Endothelial cell (in vitro differentiated cells): ENCODE data around the gene SBF1. TPM values are rescaled to one million over a fixed set of nuclear protein-coding genes. Genes with fewer than 3 reads are reported as not detected.
"Not testable (repeated sequence)": the region's sequence is repeated elsewhere in the genome, so short reads cannot be mapped to it uniquely, and the experiment has no call there.

Experiments
- DNase-seq: peaks from one replicate; pipeline ENCODE4 v3.0.0; 2021; ENCODE audit warnings: low spot score
- H3K27ac Mint-ChIP-seq: one replicate; pipeline ENCODE4 v1.8.0; 2021; ENCODE audit warnings: mixed read lengths, inconsistent platforms; ENCODE audit not compliant: unreplicated experiment
- H3K27me3 Mint-ChIP-seq: one replicate; pipeline ENCODE4 v1.8.0; 2021; ENCODE audit warnings: mild to moderate bottlenecking, moderate library complexity, mixed read lengths, inconsistent platforms; ENCODE audit not compliant: unreplicated experiment
- H3K36me3 Mint-ChIP-seq: one replicate; pipeline ENCODE4 v1.8.0; 2021; ENCODE audit warnings: mild to moderate bottlenecking, low read depth, mixed read lengths, inconsistent platforms; ENCODE audit not compliant: unreplicated experiment
- H3K4me1 Mint-ChIP-seq: one replicate; pipeline ENCODE4 v1.8.0; 2021; ENCODE audit warnings: mild to moderate bottlenecking, mixed read lengths, inconsistent platforms; ENCODE audit not compliant: unreplicated experiment
- H3K4me3 Mint-ChIP-seq: one replicate; pipeline ENCODE4 v1.8.0; 2021; ENCODE audit warnings: mild to moderate bottlenecking, mixed read lengths, inconsistent platforms; ENCODE audit not compliant: unreplicated experiment
- H3K9me3 Mint-ChIP-seq: one replicate; pipeline ENCODE4 v1.8.0; 2021; ENCODE audit warnings: mixed read lengths, inconsistent platforms; ENCODE audit not compliant: unreplicated experiment
- CTCF ChIP-seq: fragments of 200-600 bp; sonication (generic); IDR thresholded peaks from one replicate; pipeline ENCODE4 v1.5.0; 2021; ENCODE audit warnings: antibody characterized with exemption; ENCODE audit not compliant: unreplicated experiment
- total RNA-seq: library from RNA; stranded (reverse); fragmentation: NEBNext Ultra II Directional; extraction: Animal tissue kit (Norgen Biotek cat#: 25700); gene quantifications from one replicate; pipeline ENCODE4 v1.2.1, GENCODE V29; 2021; ENCODE audit not compliant: unreplicated experiment

SBF1 gene
- total RNA-seq, 1 donor from 2014 or later = 76.7 TPM

DNA sequence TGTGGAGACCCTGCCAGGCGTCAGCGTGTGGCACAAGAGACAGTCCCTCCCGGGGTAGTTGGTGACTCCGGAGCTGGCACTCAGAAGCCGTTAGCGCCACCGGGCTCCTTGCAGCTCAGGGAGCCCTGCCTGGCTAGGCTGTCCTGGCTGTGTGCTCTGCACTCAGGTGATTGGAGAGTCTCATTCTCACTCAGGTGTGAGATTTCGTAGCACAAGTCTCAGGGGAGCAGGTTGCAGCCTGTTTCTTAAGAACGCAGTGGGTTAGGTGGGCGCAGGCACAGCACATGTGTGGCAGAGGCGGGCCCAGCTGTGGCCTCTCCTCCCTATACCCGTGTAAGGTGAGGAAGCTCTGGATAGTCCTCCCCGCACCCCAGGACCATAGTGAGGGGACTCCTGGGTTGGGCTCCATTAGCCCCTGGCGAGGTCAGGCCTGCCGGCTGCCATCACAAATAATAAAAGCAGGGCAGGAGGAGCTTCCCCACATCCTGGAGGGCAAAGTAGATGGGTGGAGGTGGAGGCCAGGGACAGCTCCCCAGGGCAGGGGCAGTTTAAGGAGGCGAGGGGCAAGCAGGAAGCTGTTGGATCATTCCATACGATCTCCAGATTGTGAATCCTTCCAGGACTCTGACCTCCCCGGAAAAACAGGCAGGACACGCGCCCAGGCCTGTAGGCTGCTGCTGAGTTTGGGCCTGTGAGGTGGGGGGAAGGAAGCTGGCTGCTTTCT lies 39.4 kb downstream of the SBF1 start:
- Mint-ChIP-seq H3K4me1 (no peaks in the 10 kb centered on the region), H3K27me3 (peaks cover 4% of the 10 kb centered on the region), H3K9me3 (no peaks in the 10 kb centered on the region), H3K36me3 (peaks cover 19% of the 10 kb centered on the region), H3K4me3 (peak overlapping the region; percentile 16), H3K27ac (no peak overlapping the region)
- no peak for TF ChIP-seq CTCF
- no peak for DNase-seq

DNA sequence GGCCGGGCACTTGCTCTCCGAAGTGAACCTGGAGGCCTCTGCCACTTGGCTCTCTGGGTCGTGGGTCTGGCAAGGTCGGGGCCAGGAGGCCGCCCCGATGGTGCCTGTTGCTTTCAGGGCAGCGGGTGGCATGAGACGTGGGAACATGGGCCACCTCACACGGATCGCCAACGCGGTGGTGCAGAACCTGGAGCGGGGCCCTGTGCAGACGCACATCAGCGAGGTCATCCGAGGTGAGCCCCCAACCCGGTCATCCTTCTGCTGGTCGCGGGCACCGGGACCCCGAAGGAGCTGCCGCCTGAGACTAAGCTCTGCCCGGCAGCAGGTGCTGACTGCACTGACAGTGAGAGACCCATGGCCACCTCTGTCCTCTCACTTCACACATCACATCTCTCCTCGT lies 40.0 kb downstream of the SBF1 start:
- Mint-ChIP-seq H3K4me3 (peak overlapping the region; percentile 16), H3K27me3 (peaks cover 4% of the 10 kb centered on the region), H3K27ac (no peak overlapping the region), H3K9me3 (no peaks in the 10 kb centered on the region), H3K4me1 (no peaks in the 10 kb centered on the region), H3K36me3 (peaks cover 22% of the 10 kb centered on the region)
- no peak for TF ChIP-seq CTCF
- DNase-seq = no peak

DNA sequence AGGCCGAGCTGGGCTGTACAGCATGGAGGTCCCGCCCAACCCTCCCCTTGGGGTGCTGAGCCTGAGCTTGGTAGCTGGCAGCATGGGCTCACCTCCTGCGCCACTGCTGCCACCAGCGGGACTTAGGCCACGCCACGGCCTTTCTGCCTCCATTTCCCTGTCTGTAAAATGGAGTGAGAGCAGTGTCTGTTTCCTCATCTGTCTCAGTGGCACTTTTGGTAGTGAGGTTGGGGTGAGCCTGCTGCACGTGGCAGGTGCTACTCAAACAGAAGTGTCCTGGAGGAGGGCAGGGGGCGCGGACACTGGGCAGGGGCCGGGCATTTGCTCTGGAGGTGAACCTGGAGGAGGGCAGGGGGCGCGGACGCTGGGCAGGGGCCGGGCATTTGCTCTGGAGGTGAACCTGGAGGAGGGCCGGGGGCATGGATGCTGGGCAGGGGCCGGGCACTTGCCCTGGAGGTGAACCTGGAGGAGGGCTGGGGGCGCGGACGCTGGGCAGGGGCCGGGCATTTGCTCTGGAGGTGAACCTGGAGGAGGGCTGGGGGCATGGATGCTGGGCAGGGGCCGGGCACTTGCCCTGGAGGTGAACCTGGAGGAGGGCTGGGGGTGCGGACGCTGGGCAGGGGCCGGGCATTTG lies 41.8 kb downstream of the SBF1 start:
- H3K27ac Mint-ChIP-seq, H3K27me3 Mint-ChIP-seq, H3K4me3 Mint-ChIP-seq, H3K4me1 Mint-ChIP-seq, DNase-seq, H3K9me3 Mint-ChIP-seq: not testable (repeated sequence)
- H3K36me3 Mint-ChIP-seq = peaks cover 30% of the 10 kb centered on the region

- H3K36me3 Mint-ChIP-seq = peaks cover 31% of the 10 kb centered on the region
- peaks cover 5% of the 10 kb centered on the region for H3K27me3 Mint-ChIP-seq
- no peak for TF ChIP-seq CTCF
- H3K4me3 Mint-ChIP-seq = no peak overlapping the region
- DNase-seq = no peak
- H3K4me1 Mint-ChIP-seq = no peaks in the 10 kb centered on the region
- H3K27ac Mint-ChIP-seq = no peak overlapping the region
- no peaks in the 10 kb centered on the region for H3K9me3 Mint-ChIP-seq
Measured at GRCh38 chr22:50432131-50432876, 42.5 kb downstream of the SBF1 start.

DNA sequence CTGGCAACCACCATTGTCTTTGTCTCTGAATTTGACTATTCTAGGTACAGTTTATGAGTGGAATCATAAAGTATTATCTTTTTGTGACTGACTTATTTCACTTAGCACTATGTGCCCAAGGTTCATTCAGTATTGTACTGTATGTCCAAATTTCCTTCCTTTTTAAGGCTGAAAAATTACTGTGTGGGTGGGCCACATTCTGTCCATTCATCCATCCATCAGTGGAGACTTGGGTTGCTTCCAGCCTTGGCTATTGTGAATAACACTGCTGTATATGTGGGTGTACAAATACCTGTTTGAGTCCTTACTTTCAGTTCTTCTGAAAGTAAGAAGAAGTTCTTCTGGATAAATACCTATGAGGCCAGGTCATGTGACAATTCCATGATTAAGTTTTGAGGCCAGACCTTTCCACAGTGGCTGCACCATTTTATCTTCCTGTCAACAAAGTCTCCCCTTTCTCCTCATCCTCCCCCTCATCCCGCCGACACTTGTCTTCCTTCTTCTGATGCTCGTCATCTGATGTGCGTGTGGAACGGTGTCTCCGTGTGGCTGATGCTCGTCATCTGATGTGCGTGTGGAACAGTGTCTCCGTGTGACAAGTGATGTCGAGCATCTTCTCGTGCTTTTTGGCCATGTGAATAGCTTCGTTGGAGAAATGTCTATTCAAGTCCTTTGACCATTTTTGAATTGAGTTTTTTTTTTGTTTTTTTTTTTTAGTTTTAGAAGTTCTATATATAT lies 49.5 kb downstream of the SBF1 start:
- no peaks in the 10 kb centered on the region for H3K9me3 Mint-ChIP-seq
- H3K27ac Mint-ChIP-seq = no peak overlapping the region
- TF ChIP-seq CTCF = no peak
- DNase-seq = no peak
- no peaks in the 10 kb centered on the region for H3K4me1 Mint-ChIP-seq
- peaks cover 39% of the 10 kb centered on the region for H3K36me3 Mint-ChIP-seq
- H3K27me3 Mint-ChIP-seq = peaks cover 6% of the 10 kb centered on the region
- peak overlapping the region; percentile 80 for H3K4me3 Mint-ChIP-seq
